Fibroblast of lung (primary cell): ENCODE data around the gene ZCCHC17.

Source experiments
- EZH2 ChIP-seq: IDR thresholded peaks from 2 replicates; pipeline ENCODE4 v1.5.1; 2012; ENCODE audit warnings: low read length, control low read depth, mild to moderate bottlenecking; ENCODE audit errors: missing control alignments
- TF ChIP-seq, protein P1 (sequence below), 2 donors: IDR thresholded peaks in 1 of 2; conservative IDR thresholded peaks in 1 of 2; 1 replicate in 1 of 2; 2 replicates in 1 of 2; pipeline ENCODE4 v1.5.1; 2011 to 2012; ENCODE audit warnings: low read length in 2 of 2, control low read depth in 1 of 2, inconsistent platforms in 1 of 2, low read depth in 1 of 2, mild to moderate bottlenecking in 1 of 2

DNA sequence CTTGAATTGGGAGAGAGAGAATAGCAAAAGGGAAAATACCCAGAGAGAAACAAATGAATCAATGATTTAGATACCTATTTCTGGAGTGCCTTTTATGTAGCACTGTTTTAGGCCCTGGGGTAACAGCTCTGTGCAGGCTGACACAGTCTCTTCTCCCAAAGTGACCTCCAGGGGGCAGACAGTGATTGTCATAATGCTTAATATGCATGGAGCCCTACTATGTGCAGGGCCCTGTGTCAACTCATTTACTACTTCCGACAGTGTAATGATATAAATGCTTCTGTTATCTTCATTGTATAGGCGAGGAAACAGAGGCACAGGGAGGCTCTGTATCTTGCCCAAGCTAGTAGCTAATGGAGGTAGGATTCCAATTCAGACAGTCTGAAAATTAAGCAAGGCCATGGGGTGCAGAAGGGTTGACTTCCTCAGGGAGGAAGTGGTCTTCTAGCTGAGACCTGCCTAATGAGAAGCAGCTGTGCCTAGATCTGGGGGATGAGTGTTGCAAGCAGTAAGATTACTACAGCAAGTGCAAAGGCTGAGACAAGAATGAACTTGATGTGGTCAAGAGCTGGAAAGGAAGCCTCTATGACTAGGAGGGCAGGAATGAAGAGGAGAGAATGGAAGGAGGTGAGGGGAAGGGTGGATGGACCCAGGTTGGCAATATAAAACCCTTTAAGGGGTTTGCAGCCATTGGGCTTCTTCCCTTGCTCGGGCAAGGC, 100.0 kb downstream of the ZCCHC17 start:
- TF ChIP-seq, protein P1, sequence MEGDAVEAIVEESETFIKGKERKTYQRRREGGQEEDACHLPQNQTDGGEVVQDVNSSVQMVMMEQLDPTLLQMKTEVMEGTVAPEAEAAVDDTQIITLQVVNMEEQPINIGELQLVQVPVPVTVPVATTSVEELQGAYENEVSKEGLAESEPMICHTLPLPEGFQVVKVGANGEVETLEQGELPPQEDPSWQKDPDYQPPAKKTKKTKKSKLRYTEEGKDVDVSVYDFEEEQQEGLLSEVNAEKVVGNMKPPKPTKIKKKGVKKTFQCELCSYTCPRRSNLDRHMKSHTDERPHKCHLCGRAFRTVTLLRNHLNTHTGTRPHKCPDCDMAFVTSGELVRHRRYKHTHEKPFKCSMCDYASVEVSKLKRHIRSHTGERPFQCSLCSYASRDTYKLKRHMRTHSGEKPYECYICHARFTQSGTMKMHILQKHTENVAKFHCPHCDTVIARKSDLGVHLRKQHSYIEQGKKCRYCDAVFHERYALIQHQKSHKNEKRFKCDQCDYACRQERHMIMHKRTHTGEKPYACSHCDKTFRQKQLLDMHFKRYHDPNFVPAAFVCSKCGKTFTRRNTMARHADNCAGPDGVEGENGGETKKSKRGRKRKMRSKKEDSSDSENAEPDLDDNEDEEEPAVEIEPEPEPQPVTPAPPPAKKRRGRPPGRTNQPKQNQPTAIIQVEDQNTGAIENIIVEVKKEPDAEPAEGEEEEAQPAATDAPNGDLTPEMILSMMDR (conservative IDR thresholded peaks at IDR 0.05 in 1 of 2, IDR thresholded peaks at IDR 0.05 in 1 of 2; ENCODE audit: low read depth in 1 of 2, low read length in 2 of 2): peak; percentile 39 to 50
- no peak for TF ChIP-seq EZH2
